Vagina (tissue), 2 donors: ENCODE measurements around the gene LRRC45. TPM values are rescaled to one million over a fixed set of nuclear protein-coding genes. Genes with fewer than 3 reads are reported as not detected.

Source experiments
- DNase-seq, 2 donors: peaks; one replicate each; pipeline ENCODE4 v3.0.0-alpha.2; 2017; ENCODE audit errors: extremely low spot score in 2 of 2
- H3K27ac ChIP-seq: fragments of 200-600 bp; sonication (generic); one replicate; pipeline ENCODE4 v1.5.1; 2019
- H3K27me3 ChIP-seq: fragments of 200-600 bp; sonication (generic); one replicate; pipeline ENCODE4 v1.5.1; 2019
- H3K36me3 ChIP-seq, 2 donors: fragments of 200-600 bp; sonication (generic); one replicate each; pipeline ENCODE4 v1.5.1; 2017 to 2019
- H3K4me1 ChIP-seq: fragments of 200-600 bp; sonication (generic); one replicate; pipeline ENCODE4 v1.5.1; 2019
- H3K4me3 ChIP-seq, 2 donors: fragments of 200-600 bp; sonication (generic); 1 replicate in 1 of 2; 2 replicates in 1 of 2; pipeline ENCODE4 v1.5.1; 2016 to 2019
- H3K9me3 ChIP-seq: fragments of 200-600 bp; sonication (generic); one replicate; pipeline ENCODE4 v1.5.1; 2019
- POLR2A ChIP-seq, 2 donors: fragments of 450-650 bp; IDR thresholded peaks; one replicate each; pipeline ENCODE4 v1.6.1; 2017; ENCODE audit warnings: antibody characterized with exemption in 2 of 2, mild to moderate bottlenecking in 2 of 2, moderate library complexity in 2 of 2
- POLR2AphosphoS5 ChIP-seq, 2 donors: sonication (generic); formaldehyde crosslinking; IDR thresholded peaks; one replicate each; pipeline ENCODE4 v1.9.0; 2017; ENCODE audit warnings: antibody characterized with exemption in 2 of 2, mild to moderate bottlenecking in 2 of 2, low read depth in 1 of 2; ENCODE audit not compliant: insufficient read depth in 1 of 2
- intact Hi-C: fragments of 100-400 bp; cut with DNase I; formaldehyde crosslinking; loops from one replicate; pipeline ENCODE4 v1.15.1; 2023
- total RNA-seq: library from RNA; depleted of rRNA; stranded (reverse); fragments of >200 nt; gene quantifications from one replicate; pipeline ENCODE4 v1.2.3, GENCODE V29; 2016
- TF ChIP-seq, protein P1 (sequence below), 3 experiments: fragments of 450-650 bp in 2 of 3; fragments of 200-600 bp in 1 of 3; sonication (generic) in 1 of 3; IDR thresholded peaks; one replicate each; pipeline ENCODE4 v1.5.1; 2017 to 2019; ENCODE audit warnings: antibody characterized with exemption in 3 of 3, mild to moderate bottlenecking in 2 of 3, moderate library complexity in 2 of 3

Gene LRRC45
- total RNA-seq, 1 donor from 2014 or later = 14.0 TPM

DNA sequence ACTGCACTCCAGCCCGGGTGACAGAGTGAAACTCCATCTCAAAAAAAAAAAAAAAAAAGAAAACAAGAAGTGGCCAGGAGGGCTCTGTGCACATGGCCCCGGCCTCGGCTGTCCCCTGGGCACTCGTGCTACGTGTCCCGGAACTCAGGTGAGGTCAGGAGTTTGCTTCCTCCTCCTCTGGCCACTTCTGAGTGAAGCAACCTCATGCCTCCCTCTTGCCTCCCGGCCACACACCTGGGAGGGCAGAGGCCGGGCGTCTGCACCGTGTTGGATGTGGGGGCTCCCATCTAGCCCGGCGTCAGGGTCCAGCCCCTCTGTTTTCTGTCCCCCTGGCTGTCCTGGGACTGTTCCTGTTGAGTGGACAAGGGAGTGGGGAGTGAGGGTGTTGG lies 23.5 kb upstream of the LRRC45 start:
- H3K36me3 ChIP-seq = no peaks in the 10 kb centered on the region
- peaks cover 22% of the 10 kb centered on the region for H3K4me1 ChIP-seq
- H3K4me3 ChIP-seq = no peak overlapping the region
- intact Hi-C loops = no loop called here
- no peak for DNase-seq
- no peak overlapping the region for H3K27ac ChIP-seq
- H3K27me3 ChIP-seq = no peaks in the 10 kb centered on the region
- H3K9me3 ChIP-seq = no peaks in the 10 kb centered on the region
- TF ChIP-seq POLR2A (IDR thresholded peaks at IDR 0.05) = no peak
- no peak for TF ChIP-seq POLR2AphosphoS5 (IDR thresholded peaks at IDR 0.05; ENCODE audit: insufficient read depth in 1 of 2, low read depth in 1 of 2)
- TF ChIP-seq, protein P1, sequence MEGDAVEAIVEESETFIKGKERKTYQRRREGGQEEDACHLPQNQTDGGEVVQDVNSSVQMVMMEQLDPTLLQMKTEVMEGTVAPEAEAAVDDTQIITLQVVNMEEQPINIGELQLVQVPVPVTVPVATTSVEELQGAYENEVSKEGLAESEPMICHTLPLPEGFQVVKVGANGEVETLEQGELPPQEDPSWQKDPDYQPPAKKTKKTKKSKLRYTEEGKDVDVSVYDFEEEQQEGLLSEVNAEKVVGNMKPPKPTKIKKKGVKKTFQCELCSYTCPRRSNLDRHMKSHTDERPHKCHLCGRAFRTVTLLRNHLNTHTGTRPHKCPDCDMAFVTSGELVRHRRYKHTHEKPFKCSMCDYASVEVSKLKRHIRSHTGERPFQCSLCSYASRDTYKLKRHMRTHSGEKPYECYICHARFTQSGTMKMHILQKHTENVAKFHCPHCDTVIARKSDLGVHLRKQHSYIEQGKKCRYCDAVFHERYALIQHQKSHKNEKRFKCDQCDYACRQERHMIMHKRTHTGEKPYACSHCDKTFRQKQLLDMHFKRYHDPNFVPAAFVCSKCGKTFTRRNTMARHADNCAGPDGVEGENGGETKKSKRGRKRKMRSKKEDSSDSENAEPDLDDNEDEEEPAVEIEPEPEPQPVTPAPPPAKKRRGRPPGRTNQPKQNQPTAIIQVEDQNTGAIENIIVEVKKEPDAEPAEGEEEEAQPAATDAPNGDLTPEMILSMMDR (IDR thresholded peaks at IDR 0.05) = no peak

GRCh38 chr17:81999976-82000802 lies 22.9 kb upstream of the LRRC45 start:
- no peak for DNase-seq
- Histone ChIP-seq H3K4me1 (peaks cover 28% of the 10 kb centered on the region), H3K36me3 (no peaks in the 10 kb centered on the region), H3K27me3 (no peaks in the 10 kb centered on the region), H3K4me3 (no peak overlapping the region), H3K27ac (no peak overlapping the region), H3K9me3 (no peaks in the 10 kb centered on the region)
- intact Hi-C loops = no loop called here
- TF ChIP-seq POLR2A (IDR thresholded peaks at IDR 0.05) (no peak), POLR2AphosphoS5 (IDR thresholded peaks at IDR 0.05; ENCODE audit: insufficient read depth in 1 of 2, low read depth in 1 of 2) (no peak)
- TF ChIP-seq, protein P1 (IDR thresholded peaks at IDR 0.05) = no peak

GRCh38 chr17:82000803-82001570 lies 22.1 kb upstream of the LRRC45 start:
- Histone ChIP-seq H3K4me1 (peaks cover 36% of the 10 kb centered on the region), H3K36me3 (no peaks in the 10 kb centered on the region), H3K4me3 (no peak overlapping the region), H3K27ac (no peak overlapping the region), H3K9me3 (no peaks in the 10 kb centered on the region), H3K27me3 (no peaks in the 10 kb centered on the region)
- no peak for DNase-seq
- TF ChIP-seq, protein P1 (IDR thresholded peaks at IDR 0.05) = no peak
- TF ChIP-seq POLR2A (IDR thresholded peaks at IDR 0.05) = no peak
- intact Hi-C loops = no loop called here

- H3K9me3 ChIP-seq = no peaks in the 10 kb centered on the region
- no peaks in the 10 kb centered on the region for H3K36me3 ChIP-seq
- H3K4me1 ChIP-seq = peaks cover 42% of the 10 kb centered on the region
- DNase-seq = no peak
- no peak overlapping the region for H3K4me3 ChIP-seq
- H3K27me3 ChIP-seq = no peaks in the 10 kb centered on the region
- TF ChIP-seq, protein P1 (IDR thresholded peaks at IDR 0.05) = no peak
- no peak for TF ChIP-seq POLR2AphosphoS5 (IDR thresholded peaks at IDR 0.05; ENCODE audit: insufficient read depth in 1 of 2, low read depth in 1 of 2)
- TF ChIP-seq POLR2A (IDR thresholded peaks at IDR 0.05) = no peak
- intact Hi-C loops = no loop called here
- H3K27ac ChIP-seq = no peak overlapping the region
These were observed 21.5 kb upstream of the LRRC45 start for GRCh38 chr17:82001571-82002056.
